HCT116 (cell line): ENCODE data around the gene BBLN. TPM values are rescaled to one million over a fixed set of nuclear protein-coding genes. Genes with fewer than 3 reads are reported as not detected.
A peak's percentile ranks its signal among the peaks of the same experiment; 100 is the strongest.

Experiments used
- ATAC-seq: fragments of 200-7000 bp; cut with Tn5 transposase; 2 replicates; pipeline ENCODE4 v1.9.1; 2020; ENCODE audit warnings: mild to moderate bottlenecking, moderate library complexity
- BruUV-seq: library from RNA; stranded (reverse); fragments of 400-500 nt; replicated peaks from 2 replicates; lab custom pipeline; 2021; lab: Mats Ljungman, UMichigan
- CTCF ChIA-PET: fragments of 300-600 bp; sonication (Branson Sonifier 250); formaldehyde crosslinking; loops from one replicate; lab custom pipeline; 2021; ENCODE audit warnings: antibody characterized with exemption; lab: Charles Lee
- POLR2A ChIA-PET: fragments of 300-600, 350-600 bp; sonication (Branson Sonifier 250); formaldehyde crosslinking; loops from one replicate; lab custom pipeline; 2021; ENCODE audit warnings: antibody characterized with exemption; lab: Charles Lee
- RAD21 ChIA-PET, 2 experiments: fragments of 300-600 bp; sonication (Branson Sonifier 250); formaldehyde crosslinking; loops; one replicate each; lab custom pipeline; 2023; ENCODE audit warnings: low total read pairs in 2 of 2; ENCODE audit not compliant: uncharacterized antibody in 2 of 2, unreplicated experiment in 2 of 2, low non-redundant PET in 1 of 2; lab: Charles Lee
- DNase-seq: peaks from one replicate; pipeline ENCODE4 v3.0.0-alpha.2; 2010; ENCODE audit warnings: low read depth, low spot score
- H2AFZ ChIP-seq: fragments of 200-600 bp; shearing (Covaris generic), sonication (generic); 2 replicates; pipeline ENCODE4 v1.6.1; 2017; ENCODE audit warnings: low read depth, mixed run types, mixed read lengths, antibody characterized with exemption, low read length; ENCODE audit not compliant: poor library complexity, severe bottlenecking
- H3K27ac ChIP-seq: 2 replicates; pipeline ENCODE4 v1.5.1; 2012; ENCODE audit warnings: low read depth, low read length
- H3K27me3 ChIP-seq: fragments of 200-600 bp; sonication (generic); 2 replicates; pipeline ENCODE4 v1.6.1; 2016; ENCODE audit warnings: mixed run types, low read length, mixed read lengths; ENCODE audit not compliant: insufficient read depth
- H3K36me3 ChIP-seq, 2 experiments: fragments of 200-500 bp in 1 of 2; fragments of 200-600 bp in 1 of 2; sonication (Bioruptor generic) in 1 of 2; sonication (generic) in 1 of 2; 2 replicates each; pipeline versions ENCODE4 v1.5.1 to v1.6.1; 2014 to 2016; ENCODE audit warnings: low read length in 2 of 2, inconsistent platforms in 1 of 2, mixed read lengths in 1 of 2, mixed run types in 1 of 2; ENCODE audit not compliant: insufficient read depth in 2 of 2, control insufficient read depth in 1 of 2
- H3K4me1 ChIP-seq, 2 experiments: fragments of 200-600 bp in 1 of 2; sonication (generic) in 1 of 2; 2 replicates each; pipeline versions ENCODE4 v1.5.1 to v1.6.1; 2012 to 2017; ENCODE audit warnings: low read length in 2 of 2, inconsistent platforms in 1 of 2, mild to moderate bottlenecking in 1 of 2, mixed read lengths in 1 of 2, mixed run types in 1 of 2, moderate library complexity in 1 of 2; ENCODE audit not compliant: insufficient read depth in 2 of 2, control insufficient read depth in 1 of 2
- H3K4me2 ChIP-seq: fragments of 200-600 bp; sonication (generic); 2 replicates; pipeline ENCODE4 v1.6.1; 2017; ENCODE audit warnings: mixed run types, low read length, mixed read lengths
- H3K4me3 ChIP-seq, 2 experiments: fragments of 200-600 bp in 1 of 2; sonication (generic) in 1 of 2; replicated peaks in 1 of 2; 2 replicates each; pipeline ENCODE4 v1.5.1; 2011 to 2016; ENCODE audit warnings: low read length in 2 of 2, control low read depth in 1 of 2, low read depth in 1 of 2, mild to moderate bottlenecking in 1 of 2, mixed read lengths in 1 of 2, mixed run types in 1 of 2
- H3K79me2 ChIP-seq: fragments of 200-600 bp; sonication (generic); 2 replicates; pipeline ENCODE4 v1.6.1; 2017; ENCODE audit warnings: mild to moderate bottlenecking, mixed run types, low read length, moderate library complexity, mixed read lengths; ENCODE audit not compliant: insufficient read depth
- H3K9ac ChIP-seq: fragments of 200-600 bp; sonication (generic); 2 replicates; pipeline ENCODE4 v1.6.1; 2016; ENCODE audit warnings: low read length, mixed read lengths
- H3K9me2 ChIP-seq: fragments of 200-600 bp; sonication (generic), shearing (Covaris generic); 2 replicates; pipeline ENCODE4 v1.6.1; 2017; ENCODE audit warnings: mixed run types, mild to moderate bottlenecking, moderate library complexity; ENCODE audit not compliant: insufficient read depth
- H3K9me3 ChIP-seq, 2 experiments: fragments of 200-500 bp in 1 of 2; fragments of 200-600 bp in 1 of 2; sonication (Bioruptor generic) in 1 of 2; sonication (generic) in 1 of 2; 2 replicates each; pipeline ENCODE4 v1.6.1; 2014 to 2017; ENCODE audit warnings: low read length in 2 of 2, mixed read lengths in 2 of 2, inconsistent platforms in 1 of 2, low read depth in 1 of 2, mild to moderate bottlenecking in 1 of 2, mixed run types in 1 of 2, moderate library complexity in 1 of 2; ENCODE audit not compliant: control insufficient read depth in 1 of 2, insufficient read depth in 1 of 2
- H4K20me1 ChIP-seq: fragments of 200-600 bp; sonication (generic), shearing (Covaris generic); 2 replicates; pipeline ENCODE4 v1.6.1; 2017; ENCODE audit warnings: mixed run types, mild to moderate bottlenecking, moderate library complexity; ENCODE audit not compliant: insufficient read depth
- CTCF ChIP-seq, 3 experiments: fragments of 200-600 bp in 1 of 3; sonication (generic) in 1 of 3; IDR thresholded peaks in 2 of 3; conservative IDR thresholded peaks in 1 of 3; 2 replicates each; pipeline ENCODE4 v1.5.1; 2012 to 2017; ENCODE audit warnings: low read depth in 2 of 3, low read length in 2 of 3, antibody characterized with exemption in 1 of 3, borderline replicate concordance in 1 of 3, control low read depth in 1 of 3, mild to moderate bottlenecking in 1 of 3, mixed read lengths in 1 of 3, mixed run types in 1 of 3, moderate library complexity in 1 of 3; ENCODE audit not compliant: insufficient read depth in 1 of 3
- EGR1 ChIP-seq: IDR thresholded peaks from 2 replicates; pipeline ENCODE4 v1.6.1; 2012; ENCODE audit warnings: low read depth
- ELF1 ChIP-seq: IDR thresholded peaks from 2 replicates; pipeline ENCODE4 v1.6.1; 2012; ENCODE audit warnings: low read depth, borderline replicate concordance
- JUND ChIP-seq: IDR thresholded peaks from 2 replicates; pipeline ENCODE4 v1.6.1; 2012
- MAX ChIP-seq: IDR thresholded peaks from 2 replicates; pipeline ENCODE4 v1.6.1; 2012
- POLR2A ChIP-seq: IDR thresholded peaks from 2 replicates; pipeline ENCODE4 v1.7.0; 2011; ENCODE audit warnings: borderline replicate concordance; ENCODE audit not compliant: insufficient read depth, insufficient read length; ENCODE audit errors: extremely low read depth
- POLR2AphosphoS5 ChIP-seq: IDR thresholded peaks from 2 replicates; pipeline ENCODE4 v1.6.1; 2011; ENCODE audit warnings: mild to moderate bottlenecking, low read depth, low read length, moderate library complexity
- SP1 ChIP-seq: IDR thresholded peaks from 2 replicates; pipeline ENCODE4 v1.6.1; 2012; ENCODE audit warnings: low read depth
- SRF ChIP-seq: IDR thresholded peaks from 2 replicates; pipeline ENCODE4 v1.6.1; 2012; ENCODE audit warnings: low read depth
- TCF7L2 ChIP-seq: IDR thresholded peaks from 2 replicates; pipeline ENCODE4 v1.7.0; 2011; ENCODE audit warnings: borderline replicate concordance, inconsistent platforms; ENCODE audit not compliant: insufficient read depth, insufficient read length; ENCODE audit errors: extremely low read depth
- ZFX ChIP-seq: fragments of 450-650 bp; IDR thresholded peaks from 2 replicates; pipeline ENCODE4 v1.6.1; 2017
- intact Hi-C: fragments of 100-400 bp; cut with micrococcal nuclease; formaldehyde crosslinking; loops from 2 replicates; pipeline ENCODE4 v1.10.0; 2022
- total RNA-seq: library from RNA; stranded (reverse); gene quantifications from one replicate; pipeline ENCODE4 v1.2.1, GENCODE V29; 2021; ENCODE audit not compliant: unreplicated experiment
- TF ChIP-seq, protein P1 (sequence below): IDR thresholded peaks from 2 replicates; pipeline ENCODE4 v1.6.1; 2012

Gene BBLN
- total RNA-seq, 1 experiment from 2014 or later, result 119 TPM

- ChIA-PET POLR2A (no interaction called here), RAD21 (no interaction called here), CTCF (no interaction called here)
- intact Hi-C loops, result no loop called here
- no peaks in the 10 kb centered on the region for H3K79me2 ChIP-seq
- H2AFZ ChIP-seq, result no peak overlapping the region
- TF ChIP-seq ZFX (no peak), CTCF (IDR thresholded peaks at IDR 0.05 in 2 of 3, conservative IDR thresholded peaks at IDR 0.05 in 1 of 3; ENCODE audit: borderline replicate concordance in 1 of 3, insufficient read depth in 1 of 3, low read depth in 2 of 3, low read length in 2 of 3) (0 out of 6 replicates have a peak, but pooled peaks of 1 of the 3 experiments have one; percentile 3)
- no peak overlapping the region for H3K4me2 ChIP-seq
- no peaks in the 10 kb centered on the region for H4K20me1 ChIP-seq
- H3K9me3 ChIP-seq, result no peaks in the 10 kb centered on the region
- H3K36me3 ChIP-seq, result no peaks in the 10 kb centered on the region
- H3K4me3 ChIP-seq, result no peak overlapping the region
- no peak for ATAC-seq
- no TSS peak for BruUV-seq
- no peak overlapping the region for H3K9ac ChIP-seq
- no peaks in the 10 kb centered on the region for H3K9me2 ChIP-seq
- peaks cover 4 to 15% of the 10 kb centered on the region in 2 experiments; a peak in 2 of 4 replicates for H3K4me1 ChIP-seq
- DNase-seq, result no peak
- no peaks in the 10 kb centered on the region for H3K27me3 ChIP-seq
- no peak overlapping the region for H3K27ac ChIP-seq
Observed at GRCh38 chr9:128201441-128202369, 41.6 kb downstream of the BBLN start.

GRCh38 chr9:128202648-128203023, 42.6 kb downstream of the BBLN start:
- ChIA-PET RAD21 (no interaction called here), CTCF (no interaction called here), POLR2A (no interaction called here)
- Histone ChIP-seq H3K36me3 (no peaks in the 10 kb centered on the region), H3K9ac (no peak overlapping the region), H3K4me2 (peak overlapping the region; percentile 85), H3K4me1 (peaks cover 4 to 19% of the 10 kb centered on the region in 2 experiments; a peak in 2 of 4 replicates), H3K27me3 (no peaks in the 10 kb centered on the region), H3K9me3 (no peaks in the 10 kb centered on the region), H3K27ac (no peak overlapping the region), H3K9me2 (no peaks in the 10 kb centered on the region), H3K4me3 (0 out of 4 replicates have a peak overlapping the region, but pooled peaks of 1 of the 2 experiments have one; percentile 66), H2AFZ (peak overlapping the region; percentile 28), H4K20me1 (no peaks in the 10 kb centered on the region), H3K79me2 (no peaks in the 10 kb centered on the region)
- ATAC-seq (no peak), DNase-seq (no peak)
- no TSS peak for BruUV-seq
- intact Hi-C loops, result no loop called here
- TF ChIP-seq CTCF (IDR thresholded peaks at IDR 0.05 in 2 of 3, conservative IDR thresholded peaks at IDR 0.05 in 1 of 3; ENCODE audit: borderline replicate concordance in 1 of 3, insufficient read depth in 1 of 3, low read depth in 2 of 3, low read length in 2 of 3) (no peak), ELF1 (no peak), POLR2A (no peak), EGR1 (no peak), JUND (no peak), MAX (no peak), TCF7L2 (no peak), SRF (no peak), SP1 (no peak), POLR2AphosphoS5 (no peak)
- TF ChIP-seq, protein P1, sequence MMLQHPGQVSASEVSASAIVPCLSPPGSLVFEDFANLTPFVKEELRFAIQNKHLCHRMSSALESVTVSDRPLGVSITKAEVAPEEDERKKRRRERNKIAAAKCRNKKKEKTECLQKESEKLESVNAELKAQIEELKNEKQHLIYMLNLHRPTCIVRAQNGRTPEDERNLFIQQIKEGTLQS, result no peak
